BJ (cell line): ENCODE measurements around the gene TTC9B. TPM values are rescaled to one million over a fixed set of nuclear protein-coding genes. Genes with fewer than 3 reads are reported as not detected.
A peak's percentile ranks its signal among the peaks of the same experiment; 100 is the strongest.

Experiments
- CTCF ChIA-PET: fragments of 350-600 bp; formaldehyde crosslinking; extraction: SDS; loops from one replicate; lab custom pipeline; 2021; ENCODE audit warnings: antibody characterized with exemption, inconsistent platforms; lab: Yijun Ruan, JAX
- POLR2A ChIA-PET: fragments of 300-600 bp; sonication (Branson Sonifier 250); formaldehyde crosslinking; extraction: SDS; loops from one replicate; lab custom pipeline; 2021; ENCODE audit warnings: antibody characterized with exemption; lab: Charles Lee
- DNase-seq: peaks from one replicate; pipeline ENCODE4 v3.0.0-alpha.2; 2011; ENCODE audit warnings: low read depth
- H3K27me3 ChIP-seq: 2 replicates; pipeline ENCODE4 v1.6.0; 2011; ENCODE audit warnings: low read length; ENCODE audit not compliant: control insufficient read depth, insufficient read depth
- H3K36me3 ChIP-seq: 2 replicates; pipeline ENCODE4 v1.5.1; 2011; ENCODE audit warnings: low read length; ENCODE audit not compliant: control insufficient read depth, insufficient read depth
- H3K4me3 ChIP-seq: 2 replicates; pipeline ENCODE4 v1.5.1; 2011; ENCODE audit warnings: low read depth, mild to moderate bottlenecking, control low read depth, low read length
- CTCF ChIP-seq: IDR thresholded peaks from 2 replicates; pipeline ENCODE4 v1.5.1; 2011; ENCODE audit warnings: low read depth, mild to moderate bottlenecking, control low read depth, inconsistent platforms, low read length, moderate library complexity; ENCODE audit not compliant: insufficient read depth
- polyA plus RNA-seq: library from polyadenylated mRNA; depleted of rRNA; stranded (reverse); fragments of >200 nt; gene quantifications from 2 replicates; pipeline ENCODE4 v1.2.3, GENCODE V29; 2011

TTC9B gene
- polyA plus RNA-seq, 1 experiment: not detected

DNA sequence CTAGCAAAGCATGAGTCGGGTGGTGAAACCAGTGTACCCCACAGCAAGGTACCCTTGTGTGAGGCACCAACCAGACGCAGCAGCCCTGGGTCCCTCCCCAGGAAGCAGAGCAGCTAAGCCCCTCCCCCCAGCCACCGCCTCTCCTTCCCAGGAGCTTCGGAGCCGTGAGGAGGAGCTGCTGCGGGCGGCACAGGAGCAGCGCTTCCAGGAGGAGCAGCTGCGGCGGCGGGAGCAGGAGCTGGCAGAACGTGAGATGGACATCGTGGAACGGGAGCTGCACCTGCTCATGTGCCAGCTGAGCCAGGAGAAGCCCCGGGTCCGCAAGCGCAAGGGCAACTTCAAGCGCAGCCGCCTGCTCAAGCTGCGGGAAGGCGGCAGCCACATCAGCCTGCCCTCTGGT is 12.4 kb downstream of the TTC9B start:
- no peak for DNase-seq
- H3K27me3 ChIP-seq: no peaks in the 10 kb centered on the region
- TF ChIP-seq CTCF: no peak
- CTCF ChIA-PET: no interaction called here
- peaks cover 14% of the 10 kb centered on the region for H3K36me3 ChIP-seq
- H3K4me3 ChIP-seq: no peak overlapping the region
- POLR2A ChIA-PET: no interaction called here

GRCh38 chr19:40204381-40204780 is 13.8 kb downstream of the TTC9B start:
- no peak for TF ChIP-seq CTCF
- POLR2A ChIA-PET: interaction anchor here (0.7 kb wide), 1 partner anchor 9 kb away, joined by 3 read pairs; no protein-coding TSS in a partner anchor
- no peak overlapping the region for H3K4me3 ChIP-seq
- CTCF ChIA-PET: no interaction called here
- DNase-seq: no peak
- H3K36me3 ChIP-seq: peaks cover 15% of the 10 kb centered on the region
- H3K27me3 ChIP-seq: no peaks in the 10 kb centered on the region

GRCh38 chr19:40200341-40201099 is 17.7 kb downstream of the TTC9B start:
- Histone ChIP-seq H3K27me3 (no peaks in the 10 kb centered on the region), H3K4me3 (no peak overlapping the region), H3K36me3 (peaks cover 14% of the 10 kb centered on the region)
- CTCF ChIA-PET: interaction anchor here (1.2 to 1.6 kb wide), 2 partner anchors 9 to 59 kb away, joined by 4 to 6 read pairs; partner anchors contain the start of gene MAP3K10
- no peak for TF ChIP-seq CTCF
- no peak for DNase-seq
- POLR2A ChIA-PET: no interaction called here

DNA sequence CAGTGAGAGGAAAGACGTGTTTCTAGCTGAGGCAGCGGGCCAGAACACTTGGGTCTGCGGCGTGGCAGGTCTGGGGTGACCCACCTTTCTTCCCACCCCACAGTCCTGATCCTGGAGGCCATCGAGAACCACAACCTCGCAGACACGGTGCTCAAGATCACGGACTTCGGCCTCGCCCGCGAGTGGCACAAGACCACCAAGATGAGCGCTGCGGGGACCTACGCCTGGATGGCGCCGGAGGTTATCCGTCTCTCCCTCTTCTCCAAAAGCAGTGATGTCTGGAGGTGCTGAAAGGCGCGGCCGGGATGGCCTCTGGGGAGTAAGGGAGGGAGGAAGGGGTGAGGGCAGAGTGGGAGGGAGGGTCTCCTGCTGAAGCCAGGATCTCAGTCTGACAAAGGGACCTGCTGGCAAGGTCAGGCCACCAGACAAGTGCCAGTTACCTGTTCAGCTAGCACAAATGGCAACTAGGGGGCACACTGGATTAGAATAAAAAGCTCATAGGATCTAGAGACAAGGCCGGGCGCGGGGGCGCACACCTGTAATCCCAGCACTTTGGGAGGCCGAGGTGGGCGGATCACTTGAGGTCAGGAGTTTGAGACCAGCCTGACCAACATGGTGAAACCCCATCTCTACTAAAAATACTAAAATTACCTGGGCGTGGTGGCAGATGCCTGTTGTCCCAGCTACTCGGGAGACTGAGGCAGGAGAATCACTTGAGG is 19.8 kb downstream of the TTC9B start:
- no peak for TF ChIP-seq CTCF
- CTCF ChIA-PET: no interaction called here
- POLR2A ChIA-PET: no interaction called here
- DNase-seq: no peak
- Histone ChIP-seq H3K27me3 (no peaks in the 10 kb centered on the region), H3K4me3 (no peak overlapping the region), H3K36me3 (peaks cover 6% of the 10 kb centered on the region)

DNA sequence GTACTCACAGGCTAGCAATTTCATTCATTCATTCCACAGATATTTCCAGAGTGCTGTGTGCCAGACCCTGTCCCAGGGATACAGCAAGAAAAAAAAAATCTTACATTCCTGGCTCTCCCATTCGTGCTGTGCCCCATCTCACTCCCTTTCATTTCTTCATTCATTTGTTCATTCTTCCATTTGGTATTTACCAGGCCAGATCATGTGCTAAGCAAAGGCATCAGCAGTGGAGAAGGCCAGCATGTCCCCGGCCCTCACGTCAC is 24.7 kb downstream of the TTC9B start:
- peaks cover 2% of the 10 kb centered on the region for H3K36me3 ChIP-seq
- peak; percentile 2 for DNase-seq
- POLR2A ChIA-PET: no interaction called here
- TF ChIP-seq CTCF: no peak
- CTCF ChIA-PET: interaction anchor here (0.8 kb wide), 1 partner anchor 35 kb away, joined by 3 read pairs; no protein-coding TSS in a partner anchor
- no peaks in the 10 kb centered on the region for H3K27me3 ChIP-seq
- no peak overlapping the region for H3K4me3 ChIP-seq
